Right ventricle myocardium inferior (tissue), 1 donor: ENCODE results near the gene PRSS33. TPM values are rescaled to one million over a fixed set of nuclear protein-coding genes. Genes with fewer than 3 reads are reported as not detected.

Source experiments
- ATAC-seq: fragments of 200-7000 bp; cut with Tn5 transposase; one replicate; pipeline ENCODE4 v1.9.1; 2020; ENCODE audit warnings: mild to moderate bottlenecking, moderate library complexity
- DNase-seq: peaks from one replicate; pipeline ENCODE4 v3.0.0; 2021; ENCODE audit errors: missing footprints
- intact Hi-C: fragments of 100-400 bp; cut with DNase I; formaldehyde crosslinking; loops from one replicate; pipeline ENCODE4 v1.11.0; 2022
- long read RNA-seq: library from polyadenylated mRNA; unstranded; transcript quantifications from one replicate; pipeline ENCODE4 v2.0.0, GENCODE V29; 2021
- total RNA-seq: library from RNA; stranded (reverse); fragmentation: NEBNext Ultra II Directional; extraction: Animal tissue kit (Norgen Biotek cat#: 25700); gene quantifications from one replicate; pipeline ENCODE4 v1.2.1, GENCODE V29; 2021
- donor health status: DM: no; HTN: yes; CAD: no; lungs with severe emphysema.

Gene PRSS33, protein sequence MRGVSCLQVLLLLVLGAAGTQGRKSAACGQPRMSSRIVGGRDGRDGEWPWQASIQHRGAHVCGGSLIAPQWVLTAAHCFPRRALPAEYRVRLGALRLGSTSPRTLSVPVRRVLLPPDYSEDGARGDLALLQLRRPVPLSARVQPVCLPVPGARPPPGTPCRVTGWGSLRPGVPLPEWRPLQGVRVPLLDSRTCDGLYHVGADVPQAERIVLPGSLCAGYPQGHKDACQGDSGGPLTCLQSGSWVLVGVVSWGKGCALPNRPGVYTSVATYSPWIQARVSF
- not detected for total RNA-seq
- long read RNA-seq: 0 reads

DNA sequence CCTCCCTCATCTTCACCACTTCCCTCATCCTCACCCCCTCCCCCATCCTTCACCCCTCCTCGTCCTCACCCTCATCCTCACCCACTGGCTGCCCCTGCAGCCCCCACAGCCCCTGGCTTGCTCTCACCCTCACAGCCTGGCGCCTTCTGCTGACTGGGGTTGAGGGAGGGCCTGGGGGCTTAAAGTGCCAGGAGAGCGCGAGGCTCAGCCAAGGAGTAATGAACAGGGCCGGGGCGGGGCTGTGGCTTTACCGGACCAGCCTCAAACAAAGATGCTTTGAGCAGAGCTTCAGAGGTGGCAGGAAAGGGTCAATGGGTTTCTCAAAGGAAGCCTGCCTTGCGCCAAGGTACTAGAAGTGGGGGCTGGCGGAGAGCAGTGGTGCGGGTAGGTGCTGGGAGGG is at the start of gene PRSS33:
TSS of gene PRSS33 (minus strand) at position 155 of the 400 bp plus-strand sequence. CDS start 1,013 bp downstream, outside the sequence.
- intact Hi-C loops: no loop called here
- DNase-seq (peak; percentile 26), ATAC-seq (no peak)

DNA sequence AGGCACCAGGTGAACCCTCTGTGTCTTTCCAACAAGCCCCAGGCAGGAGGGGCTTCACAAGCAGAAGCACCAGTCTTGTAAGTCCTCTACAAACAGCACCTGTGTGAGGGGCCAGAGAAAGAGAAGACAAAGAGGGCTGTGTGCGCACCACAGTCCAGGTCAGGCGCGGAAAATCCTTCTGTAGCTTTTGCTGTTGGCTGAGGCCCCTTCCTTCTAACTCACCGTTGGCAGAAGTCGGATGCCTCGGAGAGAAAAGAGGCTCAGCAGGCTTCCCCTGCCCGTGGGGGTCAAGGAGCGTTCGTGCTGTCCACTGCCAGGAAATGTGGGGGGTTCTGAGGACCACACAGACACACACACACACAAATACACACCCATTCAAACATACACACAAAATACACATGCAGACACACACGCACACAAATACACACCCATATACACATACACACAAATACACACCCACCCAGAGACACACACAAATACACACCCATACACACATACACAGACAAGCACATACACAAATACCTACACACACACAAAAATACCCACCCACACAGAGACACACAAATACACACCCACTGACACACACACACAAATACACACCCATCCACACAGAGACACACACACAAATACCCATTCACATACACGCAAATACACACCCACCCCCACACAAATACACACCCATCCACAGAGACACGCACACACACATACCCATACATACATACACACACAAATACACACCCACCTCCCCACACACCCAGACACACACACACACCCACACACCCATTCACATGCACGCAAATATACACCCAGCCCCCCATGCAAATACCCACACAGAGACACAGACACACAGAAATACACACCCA is 49.5 kb upstream of the PRSS33 start:
- ATAC-seq (no peak), DNase-seq (no peak)
- intact Hi-C loops: no loop called here

DNA sequence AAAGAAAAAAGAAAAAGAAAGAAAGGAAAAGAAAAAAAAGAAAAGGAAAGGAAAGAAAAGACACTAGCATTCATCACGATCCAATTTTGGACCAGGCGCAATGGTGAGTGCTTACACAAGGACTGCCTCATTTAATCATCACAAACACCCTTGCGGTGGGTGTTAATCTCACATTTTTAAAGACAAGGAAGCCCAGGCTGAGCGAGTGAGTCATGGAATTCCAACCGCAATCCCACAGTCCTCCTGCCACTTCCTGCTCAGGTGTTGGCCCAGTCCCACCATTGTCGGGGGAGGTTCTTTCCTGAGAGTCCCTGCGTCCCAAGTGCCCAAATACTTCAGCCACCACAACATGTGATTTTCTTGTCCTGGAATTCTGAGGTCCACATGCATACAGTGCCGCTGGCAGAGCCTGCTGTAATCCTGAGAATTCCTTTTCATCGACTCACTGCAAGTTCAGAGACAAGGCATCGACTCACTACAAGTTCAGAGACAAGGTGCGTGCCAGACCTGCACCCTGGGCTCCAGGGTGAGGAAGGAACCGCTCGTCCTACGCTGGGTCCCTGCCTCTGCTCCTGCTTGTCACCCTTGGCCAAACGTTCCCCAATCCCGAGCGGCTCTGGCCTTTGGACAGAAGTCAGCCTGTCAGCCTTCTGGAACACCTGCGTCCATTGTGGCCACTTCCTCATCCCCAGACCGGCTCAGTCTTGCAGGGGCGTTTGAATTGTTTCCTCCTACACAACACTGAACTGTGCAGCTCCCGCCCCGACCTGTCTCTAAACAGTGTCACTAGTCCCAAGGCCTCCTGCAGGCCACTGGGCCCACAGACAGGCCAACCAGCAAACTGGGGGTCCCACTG is 48.5 kb upstream of the PRSS33 start:
- intact Hi-C loops: no loop called here
- DNase-seq: no peak
- ATAC-seq: no peak

DNA sequence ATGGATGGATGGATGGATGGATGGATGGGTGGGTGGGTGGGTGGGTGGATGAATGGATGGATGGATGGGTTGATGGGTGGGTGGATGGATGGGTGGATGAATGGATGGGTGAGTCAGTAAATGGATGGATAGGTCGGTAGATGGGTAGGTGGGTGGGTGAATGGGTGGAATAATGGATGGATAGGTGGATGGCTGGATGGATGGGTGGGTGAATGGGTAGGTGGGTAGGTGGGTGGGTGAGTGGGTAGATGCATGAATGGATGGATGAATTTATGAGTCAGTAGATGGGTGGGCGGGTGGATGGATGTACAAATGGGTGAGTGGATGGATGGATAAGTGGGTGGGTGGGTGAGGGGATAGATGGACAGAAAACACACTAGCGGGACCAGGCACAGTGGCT is 47.6 kb upstream of the PRSS33 start:
- intact Hi-C loops: no loop called here
- ATAC-seq: no peak

DNA sequence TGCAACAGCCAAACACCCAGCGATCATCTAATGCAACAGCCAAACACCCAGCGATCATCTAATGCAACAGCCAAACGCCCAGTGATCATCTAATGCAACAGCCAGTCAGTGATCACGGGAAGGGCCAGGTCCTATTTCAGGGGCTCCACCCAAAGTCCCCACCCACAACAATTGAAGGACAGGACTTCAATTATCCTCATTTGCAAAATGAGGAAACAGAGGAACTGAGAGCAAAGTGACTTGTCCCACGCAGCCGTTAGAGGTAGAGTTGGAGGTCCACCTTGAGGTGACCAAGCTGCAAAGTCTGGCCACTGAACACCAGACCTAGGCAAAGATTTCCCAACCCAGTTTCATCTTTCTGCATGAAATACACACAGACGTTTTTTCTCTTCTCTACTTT is 46.4 kb upstream of the PRSS33 start:
- no peak for DNase-seq
- intact Hi-C loops: no loop called here

More for the DNA sequence above, 47.6 kb upstream of the PRSS33 start:
- DNase-seq: no peak

DNA sequence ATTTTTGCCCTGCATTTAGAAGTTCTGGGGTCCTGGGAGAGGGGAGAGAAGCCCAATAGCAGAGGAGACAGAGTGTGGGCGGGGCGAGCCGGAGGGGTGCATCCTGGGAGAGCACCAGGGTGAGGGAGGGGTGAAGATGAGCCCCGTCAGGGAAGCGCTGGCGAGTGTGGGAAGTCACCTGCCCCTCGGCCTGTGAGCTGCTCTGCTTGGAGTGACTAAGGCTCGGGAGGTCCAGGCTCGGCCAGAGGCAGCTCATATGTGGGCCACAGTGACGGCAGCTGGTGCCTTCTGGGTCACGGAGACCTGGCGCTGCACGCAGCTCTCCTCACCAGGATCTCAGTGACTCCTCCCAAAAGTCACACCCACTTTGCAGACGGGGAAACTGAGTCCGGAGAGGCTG is 43.8 kb upstream of the PRSS33 start:
- ATAC-seq: no peak

More for the DNA sequence above, 46.4 kb upstream of the PRSS33 start:
- ATAC-seq: no peak

DNA sequence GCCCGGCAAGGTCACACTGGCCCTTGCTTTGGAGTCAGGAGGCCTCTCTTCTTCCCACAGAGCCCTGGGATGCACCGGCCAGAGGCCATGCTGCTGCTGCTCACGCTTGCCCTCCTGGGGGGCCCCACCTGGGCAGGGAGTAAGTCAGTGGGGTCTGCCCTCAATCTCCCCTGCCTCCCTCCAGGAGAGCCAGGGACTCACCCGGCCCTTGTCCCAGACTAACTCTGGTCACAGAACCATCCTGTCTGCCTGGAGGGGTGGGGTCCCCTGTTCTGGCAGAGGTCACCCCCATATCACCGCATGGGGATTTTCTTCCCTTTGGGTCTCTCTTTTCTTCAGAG is 43.0 kb upstream of the PRSS33 start:
- DNase-seq: no peak
- ATAC-seq: no peak
- intact Hi-C loops: no loop called here

More for the DNA sequence above, 43.8 kb upstream of the PRSS33 start:
- intact Hi-C loops: no loop called here
- no peak for DNase-seq

DNA sequence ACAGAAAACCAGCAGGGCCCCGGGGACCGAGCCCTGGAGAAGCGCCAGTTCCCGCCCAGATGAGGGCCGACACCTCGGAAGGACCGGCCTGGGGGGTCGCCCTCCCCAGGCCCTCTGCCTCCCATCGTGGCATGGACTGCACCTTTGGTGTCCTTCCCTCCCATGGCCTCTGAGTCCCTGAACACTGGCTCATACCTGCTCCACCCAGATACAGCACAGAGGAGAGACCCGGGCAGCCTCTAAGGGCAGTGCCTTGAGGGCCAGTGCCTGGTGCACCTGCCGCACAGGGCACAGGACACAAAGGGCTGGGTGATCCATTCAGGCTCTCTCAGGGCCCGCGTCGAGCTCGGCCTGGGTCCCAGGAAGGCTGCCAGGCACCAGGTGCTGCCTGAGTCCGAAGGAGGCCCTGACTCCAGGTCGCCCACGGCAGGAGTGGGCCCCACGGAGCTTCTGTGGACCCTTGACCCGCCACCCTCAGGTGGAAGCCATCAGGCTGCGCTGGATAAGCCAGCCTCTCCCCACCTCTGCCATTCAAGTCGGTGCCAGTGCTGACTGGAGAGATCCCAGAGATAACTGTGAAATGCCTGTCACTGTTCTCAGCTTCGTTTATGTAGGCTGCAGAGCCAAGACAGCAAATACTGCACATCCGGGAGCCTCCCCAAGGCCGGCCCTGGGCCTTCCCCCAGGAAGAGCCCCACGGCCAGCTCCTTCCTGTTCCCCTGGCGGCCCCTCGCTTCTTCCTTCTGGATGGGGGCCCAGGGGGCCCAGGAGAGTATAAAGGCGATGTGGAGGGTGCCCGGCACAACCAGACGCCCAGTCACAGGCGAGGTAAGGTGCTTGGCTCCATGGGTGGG is 42.4 kb upstream of the PRSS33 start, which contains the start of gene ZG16B:
TSS of gene ZG16B (plus strand) at position 803 of the 854 bp plus-strand sequence. CDS start 139 bp downstream, outside the sequence.
- ATAC-seq (no peak), DNase-seq (no peak)
- intact Hi-C loops: no loop called here

DNA sequence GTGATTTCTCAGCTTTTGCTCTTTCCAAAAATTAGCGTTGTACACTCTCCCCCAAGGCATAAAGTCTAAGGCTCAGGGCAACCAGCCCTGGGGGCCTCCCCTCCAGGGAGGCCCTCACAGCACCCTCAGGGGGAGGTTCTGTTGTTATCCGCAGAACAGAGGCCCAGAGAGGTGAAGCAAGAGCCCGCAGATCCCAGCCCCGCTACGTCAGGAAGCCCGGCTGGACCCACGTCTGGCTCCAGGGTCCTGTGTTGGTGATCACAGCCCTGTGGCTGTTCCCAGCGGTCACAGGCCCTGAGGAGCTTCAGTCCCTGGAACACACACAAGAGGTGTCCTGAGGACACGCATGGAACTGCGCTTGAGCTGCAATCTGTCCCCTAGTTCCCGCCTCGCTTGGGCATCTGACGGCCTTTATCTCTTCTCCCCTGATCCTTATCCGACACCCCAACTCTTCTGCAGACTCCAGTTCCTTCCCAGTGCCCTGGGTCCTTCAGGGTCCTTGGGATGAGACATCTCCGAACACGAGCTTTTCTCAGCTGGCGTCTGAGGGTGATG is 41.6 kb upstream of the PRSS33 start:
- ATAC-seq: no peak
- intact Hi-C loops: no loop called here
- no peak for DNase-seq

DNA sequence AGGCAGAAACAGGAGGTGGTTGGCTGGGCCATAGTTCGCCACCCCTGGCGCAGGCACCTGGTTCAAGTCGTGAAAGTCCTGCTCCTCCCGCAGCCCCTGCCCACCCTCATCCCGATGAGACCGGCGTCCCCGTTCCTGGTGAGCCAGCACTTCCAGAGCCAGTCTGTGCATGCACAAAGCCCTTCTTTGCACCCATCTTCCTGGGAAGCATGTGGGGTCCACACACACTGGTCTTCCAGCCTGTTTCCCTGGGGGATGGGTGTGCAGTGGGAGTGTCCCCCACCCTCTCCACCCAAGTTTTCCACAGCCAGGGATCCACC is 41.1 kb upstream of the PRSS33 start:
- ATAC-seq (no peak), DNase-seq (no peak)
- intact Hi-C loops: no loop called here

DNA sequence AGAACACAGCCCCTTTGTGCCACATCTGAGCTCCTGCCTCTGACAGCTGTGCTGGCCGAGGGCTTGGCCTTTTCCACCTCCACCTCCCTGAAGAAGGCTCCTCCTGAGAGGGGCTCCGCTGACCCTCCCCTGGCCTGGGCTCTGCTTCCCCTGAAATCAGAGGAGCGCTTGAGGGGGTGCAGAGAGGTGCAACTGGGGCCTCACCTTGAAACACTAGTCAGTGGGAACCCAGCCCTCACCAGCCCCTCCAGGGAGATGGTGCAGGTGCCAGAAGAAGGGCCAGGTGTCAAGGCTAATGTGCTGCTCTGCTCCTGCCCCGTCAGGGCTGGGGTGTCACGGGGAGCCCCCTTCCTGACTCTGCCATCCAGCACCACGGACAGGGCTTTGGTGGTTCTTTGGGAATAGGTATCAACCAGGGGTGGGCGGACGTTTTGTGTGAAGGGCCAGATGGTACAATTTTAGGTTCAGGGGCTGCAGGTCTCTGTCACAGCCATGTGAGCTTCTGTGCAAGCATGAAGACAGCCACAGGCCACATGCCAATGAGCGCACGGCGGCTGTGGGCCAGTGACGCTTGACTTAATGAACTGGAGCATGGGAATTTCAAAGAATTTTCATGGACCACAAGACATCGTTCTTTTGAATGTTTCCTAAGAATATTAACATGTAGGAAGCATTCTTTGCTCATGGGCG is 40.6 kb upstream of the PRSS33 start:
- ATAC-seq (no peak), DNase-seq (no peak)
- intact Hi-C loops: no loop called here

DNA sequence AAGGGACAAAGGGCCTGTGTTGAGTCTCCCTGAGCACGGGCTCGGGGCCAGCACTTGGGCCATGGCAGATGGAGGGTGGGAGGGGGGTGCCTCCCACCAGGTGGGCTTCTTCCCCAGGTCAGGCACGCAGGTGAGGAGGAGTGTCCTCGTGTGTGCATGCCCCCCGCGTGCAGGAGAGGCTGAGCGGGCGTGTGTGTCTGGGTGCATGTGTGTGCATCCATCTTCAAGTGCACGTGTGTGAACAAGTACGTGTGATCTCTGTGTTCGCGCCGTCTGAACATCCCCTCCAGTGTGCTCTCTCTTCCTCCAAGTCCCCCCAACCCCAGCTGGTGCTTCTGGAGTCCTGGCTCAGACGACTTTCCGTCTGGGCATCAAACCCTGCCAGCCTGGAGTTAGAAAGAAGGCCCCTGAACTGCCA is 40.0 kb upstream of the PRSS33 start:
- DNase-seq (no peak), ATAC-seq (no peak)

DNA sequence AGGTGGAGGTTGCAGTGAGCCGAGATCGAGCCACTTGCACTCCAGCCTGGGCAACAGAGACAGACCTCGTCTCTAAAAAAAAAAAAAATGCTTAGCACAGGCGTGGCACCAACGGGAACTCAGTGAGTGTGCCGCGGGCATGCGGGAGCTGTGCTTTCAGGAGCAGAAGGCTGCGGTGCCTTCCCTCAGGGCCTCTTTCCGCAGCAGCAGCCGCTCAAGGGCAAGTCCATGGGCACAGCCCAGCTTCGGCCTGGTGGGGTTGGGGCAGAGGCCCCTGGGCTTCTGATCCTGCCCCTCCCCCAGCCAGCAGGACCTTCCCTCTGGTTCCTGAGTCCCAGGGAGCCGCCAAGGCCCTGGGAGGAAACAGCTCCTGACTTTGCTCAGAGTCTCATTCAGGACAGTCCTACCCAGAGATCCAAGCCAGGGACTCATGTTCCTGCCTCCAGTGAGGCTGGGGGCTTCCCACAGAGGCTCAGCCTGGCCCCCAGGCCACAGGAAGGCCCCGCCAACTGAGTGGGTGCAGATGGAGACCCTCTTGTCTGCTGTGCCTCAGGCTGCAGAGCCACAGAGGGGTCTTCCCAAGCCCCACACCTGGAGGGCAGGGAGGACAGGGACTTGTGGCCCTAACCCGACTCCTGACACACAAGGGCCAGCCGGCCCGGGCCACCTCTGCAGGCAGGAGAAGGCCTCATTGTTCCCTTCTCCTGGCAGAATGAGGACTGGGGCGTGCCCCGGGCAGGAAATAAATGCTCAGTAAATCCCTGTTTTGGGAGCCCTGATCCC is 39.4 kb upstream of the PRSS33 start:
- no peak for DNase-seq

More for the DNA sequence above, 40.0 kb upstream of the PRSS33 start:
- intact Hi-C loops: no loop called here

DNA sequence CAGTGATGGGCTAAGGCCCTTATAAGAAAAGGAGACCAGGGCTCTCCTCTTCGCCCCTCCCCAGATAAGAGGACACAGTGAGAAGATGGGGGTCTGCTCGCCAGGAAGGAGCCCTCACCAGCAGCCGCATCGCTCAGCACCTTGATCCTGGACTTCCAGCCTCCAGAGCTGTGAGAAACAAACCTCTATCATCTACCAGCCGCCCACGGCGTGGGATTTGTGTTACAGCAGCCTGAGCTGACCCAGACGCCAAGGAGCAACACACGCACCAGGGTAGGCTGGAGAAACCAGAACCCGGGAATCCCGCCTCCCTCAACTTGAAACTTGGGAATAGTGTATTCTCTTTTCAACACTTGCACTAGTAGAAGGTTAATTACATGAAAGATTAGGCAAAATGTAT is 38.5 kb upstream of the PRSS33 start:
- intact Hi-C loops: no loop called here
- no peak for ATAC-seq
- DNase-seq: no peak

More for the DNA sequence above, 39.4 kb upstream of the PRSS33 start:
- ATAC-seq: no peak
- intact Hi-C loops: no loop called here

DNA sequence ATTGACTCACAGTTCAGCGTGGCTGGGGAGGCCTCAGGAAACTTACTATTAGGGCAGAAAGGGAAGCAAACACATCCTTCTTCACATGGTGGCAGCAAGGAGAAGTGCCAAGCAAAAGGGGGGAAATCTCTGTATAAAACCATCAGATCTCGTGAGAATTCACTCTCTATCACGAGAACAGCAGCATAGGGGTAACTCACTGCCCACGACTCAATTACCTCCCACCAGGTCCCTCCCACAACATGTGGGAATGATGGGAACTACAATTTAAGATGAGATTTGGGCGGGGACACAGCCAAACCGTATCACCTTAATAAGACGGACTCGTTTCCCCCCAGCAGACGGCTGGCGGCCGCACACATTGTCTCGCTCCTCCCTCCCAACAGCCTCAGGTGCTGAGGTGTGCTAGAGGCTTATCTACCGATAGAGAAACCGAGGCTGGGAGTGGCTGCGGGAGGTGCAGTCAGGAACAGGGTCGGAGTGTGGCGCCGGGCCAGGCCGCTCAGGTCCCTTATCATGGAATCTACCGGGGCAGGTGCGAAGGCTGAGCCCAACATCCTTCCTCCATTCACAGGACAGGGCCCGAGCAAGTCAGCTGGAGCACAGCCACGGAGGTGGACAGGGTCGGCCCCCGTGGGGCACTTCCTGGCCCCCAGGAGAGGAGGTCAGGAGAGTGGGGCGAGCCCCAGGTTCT is 37.8 kb upstream of the PRSS33 start:
- ATAC-seq: no peak
- intact Hi-C loops: no loop called here

DNA sequence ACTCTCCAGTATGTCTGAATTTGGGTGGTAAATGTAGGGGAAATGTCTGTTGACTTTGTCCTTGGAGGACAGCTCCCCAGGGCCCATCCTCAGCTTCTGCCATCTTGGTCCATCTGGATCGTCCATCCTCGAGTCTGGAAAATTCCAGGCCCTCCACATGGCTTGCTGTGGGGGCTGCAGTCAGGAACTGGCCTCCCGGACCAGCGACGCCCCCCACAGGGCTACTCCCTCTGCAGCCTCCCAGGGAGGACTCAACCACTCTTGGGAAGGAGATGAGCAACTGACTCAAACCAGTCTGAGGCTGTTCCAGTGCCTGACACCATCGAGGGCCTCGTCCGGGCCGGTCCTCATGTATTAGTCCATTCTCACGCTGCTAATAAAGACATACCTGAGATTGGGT is 37.3 kb upstream of the PRSS33 start:
- intact Hi-C loops: no loop called here
- ATAC-seq (no peak), DNase-seq (no peak)

More for the DNA sequence above, 37.8 kb upstream of the PRSS33 start:
- no peak for DNase-seq
